Head of caudate nucleus (tissue), 42 donors: Measurements from ENCODE around the gene EFNA1.
A peak's percentile ranks its signal among the peaks of the same experiment; 100 is the strongest.

Source experiments
- DNase-seq, 42 donors: peaks; one replicate each; pipeline versions ENCODE4 v3.0.0 to v3.0.0-alpha.2; 2020 to 2021; ENCODE audit warnings: mixed read lengths in 7 of 42
- intact Hi-C: fragments of 100-400 bp; cut with DNase I; formaldehyde crosslinking; loops from one replicate; pipeline ENCODE4 v1.15.0; 2022

Gene EFNA1

GRCh38 chr1:155177192-155177917 lies 49.7 kb downstream of the EFNA1 start:
- intact Hi-C loops = no loop called here
- DNase-seq = peak in 13 of 42 donors; percentile 2 to 34 (median 15)

- intact Hi-C loops = no loop called here
Measured at GRCh38 chr1:155177918-155178281, 50.2 kb downstream of the EFNA1 start.

GRCh38 chr1:155178441-155179111 lies 50.9 kb downstream of the EFNA1 start:
- peak in 12 of 42 donors; percentile 2 to 32 (median 11) for DNase-seq

More at GRCh38 chr1:155177918-155178281, 50.2 kb downstream of the EFNA1 start:
- DNase-seq = peak in 9 of 42 donors; percentile 1 to 22 (median 10)

GRCh38 chr1:155179112-155180031 lies 51.7 kb downstream of the EFNA1 start:
- intact Hi-C loops = no loop called here
- peak in 8 of 42 donors; percentile 2 to 28 (median 7) for DNase-seq

More at GRCh38 chr1:155178441-155179111, 50.9 kb downstream of the EFNA1 start:
- intact Hi-C loops = no loop called here

GRCh38 chr1:155181371-155182051 lies 53.8 kb downstream of the EFNA1 start:
- DNase-seq = peak in 2 of 42 donors; percentile 6 to 25
- intact Hi-C loops = no loop called here

- intact Hi-C loops = no loop called here
- peak in 1 of 42 donors; percentile 24 for DNase-seq
Measured at GRCh38 chr1:155182052-155182550, 54.4 kb downstream of the EFNA1 start.

- intact Hi-C loops = no loop called here
- peak in 2 of 42 donors; percentile 21 to 27 for DNase-seq
Measured at GRCh38 chr1:155183775-155184221, 56.1 kb downstream of the EFNA1 start.

- DNase-seq = peak in 3 of 42 donors; percentile 2 to 26 (median 13)
- intact Hi-C loops = no loop called here
Measured at GRCh38 chr1:155184351-155184811, 56.7 kb downstream of the EFNA1 start.
